ENCODE data around the gene QPCT. TPM values are rescaled to one million over a fixed set of nuclear protein-coding genes. Genes with fewer than 3 reads are reported as not detected.
"Not testable (repeated sequence)": the region's sequence is repeated elsewhere in the genome, so short reads cannot be mapped to it uniquely, and the experiment has no call there.

The QPCT gene
- total RNA-seq, 2 experiments from 2014 or later: 2.5 to 3.0 TPM

- Mint-ChIP-seq H3K27me3 (peaks cover 53% of the 10 kb centered on the region), H3K27ac (no peak overlapping the region), H3K4me1 (no peaks in the 10 kb centered on the region), H3K36me3 (no peaks in the 10 kb centered on the region), H3K4me3 (no peak overlapping the region), H3K9me3 (no peaks in the 10 kb centered on the region)
- no peak for DNase-seq
Observed at GRCh38 chr2:37361216-37361815, 16.9 kb downstream of the QPCT start.

GRCh38 chr2:37361994-37362698 lies 17.7 kb downstream of the QPCT start:
- Mint-ChIP-seq H3K4me1 (no peaks in the 10 kb centered on the region), H3K9me3 (no peaks in the 10 kb centered on the region), H3K27me3 (peaks cover 50% of the 10 kb centered on the region), H3K27ac (no peak overlapping the region), H3K4me3 (no peak overlapping the region), H3K36me3 (no peaks in the 10 kb centered on the region)
- DNase-seq: no peak

GRCh38 chr2:37364351-37364750 lies 19.9 kb downstream of the QPCT start:
- peaks cover 34% of the 10 kb centered on the region for H3K27me3 Mint-ChIP-seq
- no peak overlapping the region for H3K27ac Mint-ChIP-seq
- no peak overlapping the region for H3K4me3 Mint-ChIP-seq
- peaks cover 3% of the 10 kb centered on the region for H3K9me3 Mint-ChIP-seq
- DNase-seq: no peak
- peaks cover 3% of the 10 kb centered on the region for H3K4me1 Mint-ChIP-seq
- peaks cover 2% of the 10 kb centered on the region for H3K36me3 Mint-ChIP-seq

DNA sequence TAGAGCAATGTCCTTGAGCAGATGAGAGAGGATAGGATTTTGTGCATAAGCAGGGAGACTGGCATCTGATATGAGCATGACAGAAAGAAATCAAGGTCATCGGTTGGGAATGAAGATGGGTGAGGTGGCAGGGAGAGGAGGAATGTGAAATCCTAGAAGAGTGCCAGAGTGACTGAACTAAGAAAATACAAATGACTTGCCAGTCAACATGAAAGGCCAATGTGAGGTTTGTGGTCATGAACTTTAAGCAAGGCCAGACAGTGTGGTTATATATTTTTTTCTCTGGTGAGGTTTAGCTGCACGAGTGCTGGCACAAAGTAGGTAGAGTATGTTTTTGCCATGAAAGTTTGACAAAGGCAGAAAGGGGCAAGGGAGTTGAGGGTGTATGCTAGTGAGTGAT lies 21.2 kb downstream of the QPCT start:
- Mint-ChIP-seq H3K27ac (no peak overlapping the region), H3K9me3 (peaks cover 4% of the 10 kb centered on the region), H3K27me3 (peaks cover 25% of the 10 kb centered on the region), H3K36me3 (peaks cover 2% of the 10 kb centered on the region), H3K4me1 (peaks cover 6% of the 10 kb centered on the region), H3K4me3 (no peak overlapping the region)
- peak; percentile 26 for DNase-seq

- H3K9me3 Mint-ChIP-seq: peaks cover 4% of the 10 kb centered on the region
- DNase-seq: peak; percentile 40
- H3K4me3 Mint-ChIP-seq: peak overlapping the region; percentile 27
- peak overlapping the region; percentile 64 for H3K27ac Mint-ChIP-seq
- peaks cover 24% of the 10 kb centered on the region for H3K27me3 Mint-ChIP-seq
- H3K36me3 Mint-ChIP-seq: peaks cover 2% of the 10 kb centered on the region
- H3K4me1 Mint-ChIP-seq: peaks cover 7% of the 10 kb centered on the region
Observed at GRCh38 chr2:37366773-37367172, 22.3 kb downstream of the QPCT start.

DNA sequence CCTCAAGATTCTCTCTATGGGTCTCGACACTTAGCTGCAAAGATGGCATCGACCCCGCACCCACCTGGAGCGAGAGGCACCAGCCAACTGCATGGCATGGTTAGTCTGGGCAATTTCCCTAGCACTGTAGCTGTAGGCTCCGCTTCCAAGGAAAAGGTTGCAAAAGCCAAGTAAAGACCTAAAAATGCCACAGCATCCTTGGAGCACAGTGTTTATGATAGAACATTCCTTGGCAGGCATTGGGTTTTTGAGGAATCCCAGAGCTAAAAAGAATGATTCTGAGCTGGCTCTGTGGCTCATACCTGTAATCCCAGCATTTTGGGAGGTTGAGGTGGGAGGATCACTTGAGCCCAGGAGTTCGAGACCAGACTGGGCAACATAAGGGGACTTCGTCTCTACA lies 22.9 kb downstream of the QPCT start:
- H3K9me3 Mint-ChIP-seq: peaks cover 4% of the 10 kb centered on the region
- H3K27me3 Mint-ChIP-seq: peaks cover 25% of the 10 kb centered on the region
- peak overlapping the region; percentile 64 for H3K27ac Mint-ChIP-seq
- peaks cover 7% of the 10 kb centered on the region for H3K4me1 Mint-ChIP-seq
- H3K4me3 Mint-ChIP-seq: no peak overlapping the region
- peaks cover 2% of the 10 kb centered on the region for H3K36me3 Mint-ChIP-seq
- no peak for DNase-seq

- Mint-ChIP-seq H3K9me3 (peaks cover 4% of the 10 kb centered on the region), H3K4me1 (peaks cover 7% of the 10 kb centered on the region), H3K36me3 (peaks cover 2% of the 10 kb centered on the region), H3K27ac (peak overlapping the region; percentile 47), H3K27me3 (peaks cover 25% of the 10 kb centered on the region), H3K4me3 (peak overlapping the region; percentile 35)
- DNase-seq: no peak
Observed at GRCh38 chr2:37367984-37368383, 23.6 kb downstream of the QPCT start.

- Mint-ChIP-seq H3K4me3 (no peak overlapping the region), H3K36me3 (peaks cover 2% of the 10 kb centered on the region), H3K4me1 (peaks cover 14% of the 10 kb centered on the region), H3K9me3 (peaks cover 4% of the 10 kb centered on the region), H3K27me3 (peaks cover 42% of the 10 kb centered on the region), H3K27ac (no peak overlapping the region)
- DNase-seq: no peak
Observed at GRCh38 chr2:37370666-37371065, 26.2 kb downstream of the QPCT start.

- H3K27ac Mint-ChIP-seq: no peak overlapping the region
- H3K9me3 Mint-ChIP-seq: peaks cover 4% of the 10 kb centered on the region
- H3K4me3 Mint-ChIP-seq: no peak overlapping the region
- peaks cover 26% of the 10 kb centered on the region for H3K4me1 Mint-ChIP-seq
- peaks cover 42% of the 10 kb centered on the region for H3K27me3 Mint-ChIP-seq
- DNase-seq: no peak
- peaks cover 2% of the 10 kb centered on the region for H3K36me3 Mint-ChIP-seq
Observed at GRCh38 chr2:37372000-37372399, 27.6 kb downstream of the QPCT start.

DNA sequence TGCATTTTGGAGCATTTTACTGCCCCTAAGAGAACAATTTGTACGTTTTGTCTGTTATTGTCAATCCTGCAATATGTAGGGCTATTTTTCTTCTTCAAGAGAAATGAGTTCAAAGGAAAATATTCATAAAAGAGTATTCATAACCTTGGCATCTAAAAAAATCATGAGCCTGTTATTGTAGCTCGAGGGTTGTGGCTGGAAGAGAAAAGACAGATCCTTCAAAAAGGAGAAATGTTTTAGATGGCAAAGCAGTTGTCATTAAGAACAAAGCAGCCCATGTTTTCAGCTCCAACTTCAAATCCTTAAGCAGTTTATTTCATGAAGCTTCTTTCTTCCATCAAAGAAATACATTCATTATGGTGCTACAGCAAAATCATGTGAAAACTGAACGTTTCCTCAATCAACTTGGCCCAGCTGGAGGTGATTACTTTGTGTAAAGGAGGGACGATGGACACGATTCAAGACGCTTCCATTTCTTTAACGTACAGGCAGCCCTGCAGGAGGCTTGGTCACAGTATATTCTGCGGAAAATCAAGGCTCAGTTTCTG lies 31.4 kb downstream of the QPCT start:
- no peaks in the 10 kb centered on the region for H3K36me3 Mint-ChIP-seq
- peaks cover 2% of the 10 kb centered on the region for H3K9me3 Mint-ChIP-seq
- H3K4me3 Mint-ChIP-seq: peak overlapping the region; percentile 42
- H3K4me1 Mint-ChIP-seq: peaks cover 30% of the 10 kb centered on the region
- peak overlapping the region; percentile 25 for H3K27ac Mint-ChIP-seq
- H3K27me3 Mint-ChIP-seq: peaks cover 49% of the 10 kb centered on the region
- no peak for DNase-seq

- Mint-ChIP-seq H3K36me3 (no peaks in the 10 kb centered on the region), H3K4me1 (peaks cover 30% of the 10 kb centered on the region), H3K4me3 (peak overlapping the region; percentile 42), H3K27me3 (peaks cover 44% of the 10 kb centered on the region), H3K27ac (peak overlapping the region; percentile 88), H3K9me3 (peaks cover 2% of the 10 kb centered on the region)
- peak; percentile 50 for DNase-seq
Observed at GRCh38 chr2:37376421-37377186, 32.2 kb downstream of the QPCT start.

GRCh38 chr2:37377187-37377532 lies 32.7 kb downstream of the QPCT start:
- peaks cover 39% of the 10 kb centered on the region for H3K27me3 Mint-ChIP-seq
- no peak overlapping the region for H3K4me3 Mint-ChIP-seq
- peak overlapping the region; percentile 88 for H3K27ac Mint-ChIP-seq
- peak; percentile 49 for DNase-seq
- H3K4me1 Mint-ChIP-seq: peaks cover 30% of the 10 kb centered on the region
- H3K36me3 Mint-ChIP-seq: no peaks in the 10 kb centered on the region
- peaks cover 2% of the 10 kb centered on the region for H3K9me3 Mint-ChIP-seq

- peaks cover 2% of the 10 kb centered on the region for H3K9me3 Mint-ChIP-seq
- DNase-seq: no peak
- H3K27me3 Mint-ChIP-seq: peaks cover 30% of the 10 kb centered on the region
- H3K36me3 Mint-ChIP-seq: no peaks in the 10 kb centered on the region
- H3K4me3 Mint-ChIP-seq: no peak overlapping the region
- no peak overlapping the region for H3K27ac Mint-ChIP-seq
- H3K4me1 Mint-ChIP-seq: peaks cover 30% of the 10 kb centered on the region
Observed at GRCh38 chr2:37378411-37378810, 34.0 kb downstream of the QPCT start.

DNA sequence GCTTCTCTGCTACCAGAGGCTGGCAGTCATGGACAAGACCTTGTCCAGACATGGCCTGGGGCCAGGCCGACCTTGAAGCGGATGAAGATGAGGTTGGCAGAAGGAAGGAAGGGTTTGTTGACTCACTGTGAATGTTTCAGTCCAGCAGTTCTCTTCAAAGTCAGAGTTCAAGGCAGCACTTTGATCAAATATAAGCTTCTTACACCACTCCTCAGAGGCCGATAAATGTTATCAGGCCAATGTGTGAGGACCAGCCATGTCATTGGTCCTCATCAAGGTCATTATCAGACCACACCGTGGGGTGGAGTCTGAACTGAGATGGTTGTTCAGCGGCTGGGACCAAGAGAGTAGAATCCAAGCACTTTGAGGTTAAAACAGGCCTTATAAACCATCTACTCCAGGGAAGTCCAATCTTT lies 35.5 kb downstream of the QPCT start:
- Mint-ChIP-seq H3K36me3 (no peaks in the 10 kb centered on the region), H3K4me3 (no peak overlapping the region), H3K9me3 (peaks cover 2% of the 10 kb centered on the region), H3K27ac (no peak overlapping the region), H3K4me1 (peaks cover 28% of the 10 kb centered on the region), H3K27me3 (peaks cover 19% of the 10 kb centered on the region)
- no peak for DNase-seq

- not testable (repeated sequence) for H3K4me3 Mint-ChIP-seq, DNase-seq, H3K9me3 Mint-ChIP-seq, H3K36me3 Mint-ChIP-seq, H3K27ac Mint-ChIP-seq
- Mint-ChIP-seq H3K4me1 (peaks cover 21% of the 10 kb centered on the region), H3K27me3 (peaks cover 13% of the 10 kb centered on the region)
Observed at GRCh38 chr2:37380787-37381186, 36.4 kb downstream of the QPCT start.
